GM23338 (cell line): Measurements from ENCODE around the gene MED12L. TPM values are rescaled to one million over a fixed set of nuclear protein-coding genes. Genes with fewer than 3 reads are reported as not detected.

Source experiments
- ATAC-seq: fragments of 200-7000 bp; cut with Tn5 transposase; 3 replicates; pipeline ENCODE4 v1.9.1; 2020
- DNase-seq: peaks from one replicate; pipeline ENCODE4 v3.0.0-alpha.2; 2015; ENCODE audit warnings: low spot score
- H2AFZ ChIP-seq: fragments of 200-600 bp; sonication (generic); 2 replicates; pipeline ENCODE4 v1.8.0; 2016; ENCODE audit warnings: antibody characterized with exemption, mild to moderate bottlenecking, moderate library complexity
- H3F3A ChIP-seq: fragments of 200-600 bp; sonication (generic); replicated peaks from 2 replicates; pipeline ENCODE4 v1.8.0; 2017; ENCODE audit warnings: antibody characterized with exemption, mixed run types, low read depth
- H3K27ac ChIP-seq: fragments of 200-600 bp; sonication (generic); 2 replicates; pipeline ENCODE4 v1.6.1; 2016; ENCODE audit warnings: low read depth
- H3K27me3 ChIP-seq: fragments of 200-600 bp; sonication (generic); 2 replicates; pipeline ENCODE4 v1.8.0; 2016; ENCODE audit warnings: mild to moderate bottlenecking, mixed run types, moderate library complexity; ENCODE audit not compliant: insufficient read depth
- H3K36me3 ChIP-seq: fragments of 200-600 bp; sonication (generic); 2 replicates; pipeline ENCODE4 v1.8.0; 2016; ENCODE audit warnings: mild to moderate bottlenecking; ENCODE audit not compliant: insufficient read depth
- H3K4me1 ChIP-seq: fragments of 200-600 bp; sonication (generic); 2 replicates; pipeline ENCODE4 v1.8.0; 2016; ENCODE audit warnings: mild to moderate bottlenecking, moderate library complexity; ENCODE audit not compliant: insufficient read depth
- H3K4me2 ChIP-seq: fragments of 200-600 bp; sonication (generic); 2 replicates; pipeline ENCODE4 v1.7.1; 2017; ENCODE audit warnings: mixed run types
- H3K4me3 ChIP-seq: fragments of 200-600 bp; sonication (generic); 2 replicates; pipeline ENCODE4 v1.6.1; 2016; ENCODE audit warnings: mixed run types
- H3K79me2 ChIP-seq: fragments of 200-600 bp; sonication (generic); replicated peaks from 2 replicates; pipeline ENCODE4 v1.8.0; 2017; ENCODE audit warnings: mild to moderate bottlenecking; ENCODE audit not compliant: insufficient read depth
- H3K9me2 ChIP-seq: fragments of 200-600 bp; sonication (generic); 2 replicates; pipeline ENCODE4 v1.8.0; 2017; ENCODE audit not compliant: insufficient read depth
- H4K20me1 ChIP-seq: fragments of 200-600 bp; sonication (generic); replicated peaks from 2 replicates; pipeline ENCODE4 v1.8.0; 2017; ENCODE audit warnings: mild to moderate bottlenecking; ENCODE audit not compliant: insufficient read depth
- H3K27ac Mint-ChIP-seq: 2 replicates; pipeline ENCODE4 v1.8.0; 2020; ENCODE audit warnings: inconsistent platforms, mild to moderate bottlenecking, moderate library complexity, mixed read lengths
- H3K27me3 Mint-ChIP-seq: 3 replicates; pipeline ENCODE4 v1.8.0; 2022; ENCODE audit warnings: low read depth, mild to moderate bottlenecking, moderate library complexity, mixed read lengths, inconsistent platforms; ENCODE audit not compliant: insufficient read depth, poor library complexity
- H3K36me3 Mint-ChIP-seq: 3 replicates; pipeline ENCODE4 v1.8.0; 2021; ENCODE audit warnings: low read depth, mild to moderate bottlenecking, inconsistent platforms, moderate library complexity, mixed read lengths
- H3K4me1 Mint-ChIP-seq: 3 replicates; pipeline ENCODE4 v1.8.0; 2020; ENCODE audit warnings: mild to moderate bottlenecking, inconsistent platforms, mixed read lengths
- H3K4me3 Mint-ChIP-seq: 3 replicates; pipeline ENCODE4 v1.8.0; 2021; ENCODE audit warnings: moderate library complexity, mild to moderate bottlenecking, inconsistent platforms, mixed read lengths
- H3K9me3 Mint-ChIP-seq: 3 replicates; pipeline ENCODE4 v1.8.0; 2020; ENCODE audit warnings: moderate library complexity, mild to moderate bottlenecking, inconsistent platforms, mixed read lengths
- CREB1 ChIP-seq: fragments of 250-450 bp; sonication (Bioruptor Pico); IDR thresholded peaks from 2 replicates; pipeline ENCODE4 v1.5.0; 2020; ENCODE audit warnings: low read depth, mild to moderate bottlenecking, moderate library complexity
- EZH2 ChIP-seq: fragments of 200-600 bp; sonication (generic); IDR thresholded peaks from one replicate; pipeline ENCODE4 v1.8.0; 2017; ENCODE audit warnings: antibody characterized with exemption, mild to moderate bottlenecking, low read depth; ENCODE audit not compliant: unreplicated experiment
- EZH2phosphoT487 ChIP-seq: fragments of 200-600 bp; sonication (generic); IDR thresholded peaks from one replicate; pipeline ENCODE4 v1.8.1; 2018; ENCODE audit warnings: antibody characterized with exemption; ENCODE audit not compliant: unreplicated experiment
- NANOG ChIP-seq: IDR thresholded peaks from 2 replicates; pipeline ENCODE4 v1.6.1; 2016; ENCODE audit warnings: antibody characterized with exemption, borderline replicate concordance
- POLR2AphosphoS5 ChIP-seq: IDR thresholded peaks from 2 replicates; pipeline ENCODE4 v1.6.1; 2016; ENCODE audit warnings: antibody characterized with exemption, low read depth
- STAT1 ChIP-seq: IDR thresholded peaks from one replicate; pipeline ENCODE4 v1.6.1; 2016; ENCODE audit warnings: antibody characterized with exemption; ENCODE audit not compliant: unreplicated experiment
- ZNF114 ChIP-seq: fragments of 250-450 bp; sonication (Bioruptor Pico); IDR thresholded peaks from 2 replicates; pipeline ENCODE4 v1.5.0; 2020; ENCODE audit warnings: mild to moderate bottlenecking, moderate library complexity
- polyA plus RNA-seq: library from polyadenylated mRNA; unstranded; fragments of >200 nt; fragmentation: Nextera tagmentation; extraction: Ambion mirVana; gene quantifications from 2 replicates; pipeline ENCODE4 v1.2.1, GENCODE V29; 2016
- total RNA-seq: library from RNA; depleted of rRNA; stranded (reverse); fragments of >200 nt; shearing (Covaris generic); gene quantifications from 2 replicates; pipeline ENCODE4 v1.2.3, GENCODE V29; 2014
- TF ChIP-seq, protein P1 (sequence below): IDR thresholded peaks from one replicate; pipeline ENCODE4 v1.6.1; 2018; ENCODE audit warnings: antibody characterized with exemption; ENCODE audit not compliant: unreplicated experiment
- TF ChIP-seq, protein P2 (sequence below): fragments of 250-450 bp; sonication (Bioruptor Pico); IDR thresholded peaks from 2 replicates; pipeline ENCODE4 v1.5.0; 2020; ENCODE audit warnings: mild to moderate bottlenecking, moderate library complexity

The MED12L gene
- total and polyA plus RNA-seq, 2 experiments from 2014 or later, result 5.7 to 25.0 TPM

DNA sequence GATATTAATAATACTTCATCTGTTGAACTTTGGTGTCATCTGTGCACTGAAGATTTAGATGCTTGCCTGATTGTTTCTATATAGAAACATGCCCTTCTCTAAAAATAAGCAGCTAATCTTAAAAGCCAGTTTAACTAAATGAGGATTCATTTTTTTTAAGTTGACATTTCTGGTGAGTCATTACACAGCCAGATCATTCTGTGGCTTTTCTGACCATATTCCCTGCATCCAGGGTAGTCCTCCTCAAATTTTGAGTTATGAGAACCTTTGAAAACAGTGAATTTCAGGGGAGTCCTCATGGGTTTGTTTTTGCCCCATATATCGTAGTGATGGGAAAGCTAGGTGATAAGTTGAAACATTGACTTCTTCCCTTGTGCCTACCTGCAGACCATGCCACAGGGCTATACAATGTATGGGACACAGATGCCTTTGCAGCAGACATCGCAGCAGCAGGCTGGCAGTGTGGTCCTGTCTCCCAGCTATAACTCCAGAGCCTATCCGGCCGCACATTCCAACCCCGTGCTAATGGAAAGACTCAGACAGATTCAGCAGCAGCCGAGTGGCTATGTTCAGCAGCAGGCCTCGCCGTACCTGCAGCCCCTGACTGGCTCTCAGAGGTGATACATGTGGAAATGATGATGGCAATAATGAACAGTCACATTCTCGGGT, 325.6 kb downstream of the MED12L start:
- Histone ChIP-seq H3K36me3 (no peaks in the 10 kb centered on the region), H3K27ac (no peak overlapping the region), H3F3A (no peaks in the 10 kb centered on the region), H4K20me1 (no peaks in the 10 kb centered on the region), H3K9me2 (no peaks in the 10 kb centered on the region), H3K79me2 (no peaks in the 10 kb centered on the region), H3K4me1 (no peaks in the 10 kb centered on the region; the same call in 1 of the 2 replicates), H3K4me2 (no peak overlapping the region), H3K27me3 (no peaks in the 10 kb centered on the region), H2AFZ (no peak overlapping the region), H3K4me3 (no peak overlapping the region)
- ATAC-seq, result no peak
- no peak overlapping the region for H3K27ac Mint-ChIP-seq
- peaks cover 3% of the 10 kb centered on the region for H3K27me3 Mint-ChIP-seq
- peaks cover 12% of the 10 kb centered on the region; the same call in 2 of the 3 replicates for H3K36me3 Mint-ChIP-seq
- no peaks in the 10 kb centered on the region for H3K9me3 Mint-ChIP-seq
- H3K4me3 Mint-ChIP-seq, result no peak overlapping the region
- no peak for DNase-seq
- TF ChIP-seq CREB1 (CRISPR knock-in tag), result no peak
- TF ChIP-seq ZNF114 (CRISPR knock-in tag), result no peak
- no peak for TF ChIP-seq POLR2AphosphoS5
- no peak for TF ChIP-seq EZH2phosphoT487
- TF ChIP-seq, protein P1, sequence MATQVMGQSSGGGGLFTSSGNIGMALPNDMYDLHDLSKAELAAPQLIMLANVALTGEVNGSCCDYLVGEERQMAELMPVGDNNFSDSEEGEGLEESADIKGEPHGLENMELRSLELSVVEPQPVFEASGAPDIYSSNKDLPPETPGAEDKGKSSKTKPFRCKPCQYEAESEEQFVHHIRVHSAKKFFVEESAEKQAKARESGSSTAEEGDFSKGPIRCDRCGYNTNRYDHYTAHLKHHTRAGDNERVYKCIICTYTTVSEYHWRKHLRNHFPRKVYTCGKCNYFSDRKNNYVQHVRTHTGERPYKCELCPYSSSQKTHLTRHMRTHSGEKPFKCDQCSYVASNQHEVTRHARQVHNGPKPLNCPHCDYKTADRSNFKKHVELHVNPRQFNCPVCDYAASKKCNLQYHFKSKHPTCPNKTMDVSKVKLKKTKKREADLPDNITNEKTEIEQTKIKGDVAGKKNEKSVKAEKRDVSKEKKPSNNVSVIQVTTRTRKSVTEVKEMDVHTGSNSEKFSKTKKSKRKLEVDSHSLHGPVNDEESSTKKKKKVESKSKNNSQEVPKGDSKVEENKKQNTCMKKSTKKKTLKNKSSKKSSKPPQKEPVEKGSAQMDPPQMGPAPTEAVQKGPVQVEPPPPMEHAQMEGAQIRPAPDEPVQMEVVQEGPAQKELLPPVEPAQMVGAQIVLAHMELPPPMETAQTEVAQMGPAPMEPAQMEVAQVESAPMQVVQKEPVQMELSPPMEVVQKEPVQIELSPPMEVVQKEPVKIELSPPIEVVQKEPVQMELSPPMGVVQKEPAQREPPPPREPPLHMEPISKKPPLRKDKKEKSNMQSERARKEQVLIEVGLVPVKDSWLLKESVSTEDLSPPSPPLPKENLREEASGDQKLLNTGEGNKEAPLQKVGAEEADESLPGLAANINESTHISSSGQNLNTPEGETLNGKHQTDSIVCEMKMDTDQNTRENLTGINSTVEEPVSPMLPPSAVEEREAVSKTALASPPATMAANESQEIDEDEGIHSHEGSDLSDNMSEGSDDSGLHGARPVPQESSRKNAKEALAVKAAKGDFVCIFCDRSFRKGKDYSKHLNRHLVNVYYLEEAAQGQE, result no peak
- no peak for TF ChIP-seq STAT1
- TF ChIP-seq EZH2, result no peak
- TF ChIP-seq, protein P2, sequence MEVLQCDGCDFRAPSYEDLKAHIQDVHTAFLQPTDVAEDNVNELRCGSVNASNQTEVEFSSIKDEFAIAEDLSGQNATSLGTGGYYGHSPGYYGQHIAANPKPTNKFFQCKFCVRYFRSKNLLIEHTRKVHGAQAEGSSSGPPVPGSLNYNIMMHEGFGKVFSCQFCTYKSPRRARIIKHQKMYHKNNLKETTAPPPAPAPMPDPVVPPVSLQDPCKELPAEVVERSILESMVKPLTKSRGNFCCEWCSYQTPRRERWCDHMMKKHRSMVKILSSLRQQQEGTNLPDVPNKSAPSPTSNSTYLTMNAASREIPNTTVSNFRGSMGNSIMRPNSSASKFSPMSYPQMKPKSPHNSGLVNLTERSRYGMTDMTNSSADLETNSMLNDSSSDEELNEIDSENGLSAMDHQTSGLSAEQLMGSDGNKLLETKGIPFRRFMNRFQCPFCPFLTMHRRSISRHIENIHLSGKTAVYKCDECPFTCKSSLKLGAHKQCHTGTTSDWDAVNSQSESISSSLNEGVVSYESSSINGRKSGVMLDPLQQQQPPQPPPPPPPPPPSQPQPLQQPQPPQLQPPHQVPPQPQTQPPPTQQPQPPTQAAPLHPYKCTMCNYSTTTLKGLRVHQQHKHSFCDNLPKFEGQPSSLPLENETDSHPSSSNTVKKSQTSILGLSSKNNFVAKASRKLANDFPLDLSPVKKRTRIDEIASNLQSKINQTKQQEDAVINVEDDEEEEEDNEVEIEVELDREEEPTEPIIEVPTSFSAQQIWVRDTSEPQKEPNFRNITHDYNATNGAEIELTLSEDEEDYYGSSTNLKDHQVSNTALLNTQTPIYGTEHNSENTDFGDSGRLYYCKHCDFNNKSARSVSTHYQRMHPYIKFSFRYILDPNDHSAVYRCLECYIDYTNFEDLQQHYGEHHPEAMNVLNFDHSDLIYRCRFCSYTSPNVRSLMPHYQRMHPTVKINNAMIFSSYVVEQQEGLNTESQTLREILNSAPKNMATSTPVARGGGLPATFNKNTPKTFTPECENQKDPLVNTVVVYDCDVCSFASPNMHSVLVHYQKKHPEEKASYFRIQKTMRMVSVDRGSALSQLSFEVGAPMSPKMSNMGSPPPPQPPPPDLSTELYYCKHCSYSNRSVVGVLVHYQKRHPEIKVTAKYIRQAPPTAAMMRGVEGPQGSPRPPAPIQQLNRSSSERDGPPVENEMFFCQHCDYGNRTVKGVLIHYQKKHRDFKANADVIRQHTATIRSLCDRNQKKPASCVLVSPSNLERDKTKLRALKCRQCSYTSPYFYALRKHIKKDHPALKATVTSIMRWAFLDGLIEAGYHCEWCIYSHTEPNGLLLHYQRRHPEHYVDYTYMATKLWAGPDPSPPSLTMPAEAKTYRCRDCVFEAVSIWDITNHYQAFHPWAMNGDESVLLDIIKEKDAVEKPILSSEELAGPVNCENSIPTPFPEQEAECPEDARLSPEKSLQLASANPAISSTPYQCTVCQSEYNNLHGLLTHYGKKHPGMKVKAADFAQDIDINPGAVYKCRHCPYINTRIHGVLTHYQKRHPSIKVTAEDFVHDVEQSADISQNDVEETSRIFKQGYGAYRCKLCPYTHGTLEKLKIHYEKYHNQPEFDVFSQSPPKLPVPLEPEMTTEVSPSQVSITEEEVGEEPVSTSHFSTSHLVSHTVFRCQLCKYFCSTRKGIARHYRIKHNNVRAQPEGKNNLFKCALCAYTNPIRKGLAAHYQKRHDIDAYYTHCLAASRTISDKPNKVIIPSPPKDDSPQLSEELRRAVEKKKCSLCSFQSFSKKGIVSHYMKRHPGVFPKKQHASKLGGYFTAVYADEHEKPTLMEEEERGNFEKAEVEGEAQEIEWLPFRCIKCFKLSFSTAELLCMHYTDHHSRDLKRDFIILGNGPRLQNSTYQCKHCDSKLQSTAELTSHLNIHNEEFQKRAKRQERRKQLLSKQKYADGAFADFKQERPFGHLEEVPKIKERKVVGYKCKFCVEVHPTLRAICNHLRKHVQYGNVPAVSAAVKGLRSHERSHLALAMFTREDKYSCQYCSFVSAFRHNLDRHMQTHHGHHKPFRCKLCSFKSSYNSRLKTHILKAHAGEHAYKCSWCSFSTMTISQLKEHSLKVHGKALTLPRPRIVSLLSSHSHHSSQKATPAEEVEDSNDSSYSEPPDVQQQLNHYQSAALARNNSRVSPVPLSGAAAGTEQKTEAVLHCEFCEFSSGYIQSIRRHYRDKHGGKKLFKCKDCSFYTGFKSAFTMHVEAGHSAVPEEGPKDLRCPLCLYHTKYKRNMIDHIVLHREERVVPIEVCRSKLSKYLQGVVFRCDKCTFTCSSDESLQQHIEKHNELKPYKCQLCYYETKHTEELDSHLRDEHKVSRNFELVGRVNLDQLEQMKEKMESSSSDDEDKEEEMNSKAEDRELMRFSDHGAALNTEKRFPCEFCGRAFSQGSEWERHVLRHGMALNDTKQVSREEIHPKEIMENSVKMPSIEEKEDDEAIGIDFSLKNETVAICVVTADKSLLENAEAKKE, result no peak
- no peak for TF ChIP-seq NANOG
- H3K4me1 Mint-ChIP-seq, result peaks cover 9% of the 10 kb centered on the region; the same call in 2 of the 3 replicates
